ENCODE data around the gene URM1.
A peak's percentile ranks its signal among the peaks of the same experiment; 100 is the strongest.

URM1 gene

GRCh38 chr9:128349772-128350171, 21.4 kb upstream of the URM1 start:
- DNase-seq = no peak

GRCh38 chr9:128355451-128355850, 15.7 kb upstream of the URM1 start:
- no peak for DNase-seq

GRCh38 chr9:128358090-128358489, 13.1 kb upstream of the URM1 start:
- DNase-seq = no peak

- DNase-seq = no peak
These were observed 12.3 kb upstream of the URM1 start for GRCh38 chr9:128358861-128359260.

- DNase-seq = no peak
These were observed 10.3 kb upstream of the URM1 start for GRCh38 chr9:128360826-128361225.

GRCh38 chr9:128361296-128361985, 9.7 kb upstream of the URM1 start:
- no peak for DNase-seq

GRCh38 chr9:128361986-128362646, 9.1 kb upstream of the URM1 start:
- peak; percentile 88 for DNase-seq

GRCh38 chr9:128362774-128363173, 8.4 kb upstream of the URM1 start:
- DNase-seq = no peak

- DNase-seq = no peak
These were observed 5.6 kb upstream of the URM1 start for GRCh38 chr9:128365525-128365924.

GRCh38 chr9:128369024-128369706, 2.0 kb upstream of the URM1 start:
- no peak for DNase-seq

- no peak for DNase-seq
These were observed 815 bp upstream of the URM1 start for GRCh38 chr9:128370367-128370751.

- no peak for DNase-seq
These were observed 500 bp downstream of the URM1 start for GRCh38 chr9:128371630-128372117.

- no peak for DNase-seq
These were observed 1.0 kb downstream of the URM1 start for GRCh38 chr9:128372188-128372641.

GRCh38 chr9:128372784-128373183, 1.6 kb downstream of the URM1 start:
- DNase-seq = no peak

- no peak for DNase-seq
These were observed 3.1 kb downstream of the URM1 start for GRCh38 chr9:128374221-128374675.

- no peak for DNase-seq
These were observed 4.7 kb downstream of the URM1 start for GRCh38 chr9:128375865-128376264.

GRCh38 chr9:128382261-128382660, 11.1 kb downstream of the URM1 start:
- no peak for DNase-seq

- no peak for DNase-seq
These were observed 12.0 kb downstream of the URM1 start for GRCh38 chr9:128383007-128383753.

GRCh38 chr9:128383791-128384190, 12.6 kb downstream of the URM1 start:
- DNase-seq = no peak

GRCh38 chr9:128384801-128385495, 13.8 kb downstream of the URM1 start:
- no peak for DNase-seq

- no peak for DNase-seq
These were observed 14.6 kb downstream of the URM1 start for GRCh38 chr9:128385496-128386460.

Data from activated CD8-positive, alpha-beta memory T cell treated with anti-CD3 and anti-CD28 coated beads for 24 hours (primary cell).